H9 (cell line): Measurements from ENCODE around the gene NIM1K. TPM values are rescaled to one million over a fixed set of nuclear protein-coding genes. Genes with fewer than 3 reads are reported as not detected.

ENCODE experiments used
- DNase-seq: peaks from one replicate; pipeline ENCODE4 v3.0.0-alpha.2; 2017
- H2AFZ ChIP-seq: one replicate; pipeline ENCODE4 v1.6.1; 2013; ENCODE audit warnings: mild to moderate bottlenecking, low read length, control low read depth, moderate library complexity
- H2AK5ac ChIP-seq: 2 replicates; pipeline ENCODE4 v1.6.1; 2013; ENCODE audit warnings: low read length, control low read depth, mixed read lengths; ENCODE audit not compliant: insufficient read length
- H2BK120ac ChIP-seq: one replicate; pipeline ENCODE4 v1.6.1; 2013; ENCODE audit warnings: low read depth, mild to moderate bottlenecking, low read length, control low read depth, inconsistent platforms; ENCODE audit not compliant: poor library complexity, severe bottlenecking
- H2BK12ac ChIP-seq: 2 replicates; pipeline ENCODE4 v1.6.1; 2013; ENCODE audit warnings: low read length, control low read depth, mixed read lengths, low read depth; ENCODE audit not compliant: insufficient read length
- H2BK15ac ChIP-seq: 2 replicates; pipeline ENCODE4 v1.6.1; 2013; ENCODE audit warnings: low read depth, low read length, control low read depth
- H2BK20ac ChIP-seq: one replicate; pipeline ENCODE4 v1.6.1; 2013; ENCODE audit warnings: low read depth, mild to moderate bottlenecking, low read length, control low read depth, inconsistent platforms; ENCODE audit not compliant: poor library complexity, severe bottlenecking
- H2BK5ac ChIP-seq: 2 replicates; pipeline ENCODE4 v1.6.1; 2013; ENCODE audit warnings: low read length, control low read depth, mixed read lengths; ENCODE audit not compliant: insufficient read length
- H3K14ac ChIP-seq: 2 replicates; pipeline ENCODE4 v1.6.1; 2013; ENCODE audit warnings: low read length, control low read depth; ENCODE audit not compliant: insufficient read depth
- H3K18ac ChIP-seq: 2 replicates; pipeline ENCODE4 v1.6.1; 2013; ENCODE audit warnings: low read depth, mild to moderate bottlenecking, mixed read lengths, low read length, control low read depth; ENCODE audit not compliant: insufficient read length
- H3K23ac ChIP-seq: 2 replicates; pipeline ENCODE4 v1.6.1; 2013; ENCODE audit warnings: low read length, control low read depth, mixed read lengths, low read depth; ENCODE audit not compliant: insufficient read length
- H3K23me2 ChIP-seq: 2 replicates; pipeline ENCODE4 v1.6.1; 2013; ENCODE audit warnings: low read depth, mild to moderate bottlenecking, mixed read lengths, low read length, control low read depth; ENCODE audit not compliant: insufficient read length, poor library complexity, severe bottlenecking
- H3K27ac ChIP-seq: 2 replicates; pipeline ENCODE4 v1.5.1; 2013; ENCODE audit warnings: low read length, control low read depth, mixed read lengths, low read depth; ENCODE audit not compliant: insufficient read length
- H3K27me3 ChIP-seq: 2 replicates; pipeline ENCODE4 v1.6.1; 2013; ENCODE audit warnings: low read length, control low read depth, inconsistent platforms; ENCODE audit not compliant: insufficient read depth
- H3K4ac ChIP-seq: 2 replicates; pipeline ENCODE4 v1.6.1; 2013; ENCODE audit warnings: low read depth, mild to moderate bottlenecking, control low read depth, inconsistent platforms, low read length, moderate library complexity
- H3K4me1 ChIP-seq: 2 replicates; pipeline ENCODE4 v1.6.1; 2013; ENCODE audit warnings: low read length, control low read depth, inconsistent platforms; ENCODE audit not compliant: insufficient read depth
- H3K4me2 ChIP-seq: 2 replicates; pipeline ENCODE4 v1.6.1; 2013; ENCODE audit warnings: low read length, control low read depth, mixed read lengths; ENCODE audit not compliant: insufficient read length, insufficient read depth
- H3K56ac ChIP-seq: 2 replicates; pipeline ENCODE4 v1.6.1; 2013; ENCODE audit warnings: low read depth, mild to moderate bottlenecking, mixed read lengths, low read length, control low read depth; ENCODE audit not compliant: insufficient read length
- H3K79me1 ChIP-seq: 2 replicates; pipeline ENCODE4 v1.6.1; 2013; ENCODE audit warnings: low read depth, mild to moderate bottlenecking, moderate library complexity, low read length, control low read depth, inconsistent platforms; ENCODE audit not compliant: insufficient read depth, poor library complexity, severe bottlenecking
- H3K79me2 ChIP-seq: 2 replicates; pipeline ENCODE4 v1.6.1; 2013; ENCODE audit warnings: low read length, control low read depth, inconsistent platforms; ENCODE audit not compliant: insufficient read depth
- H3K9ac ChIP-seq: 2 replicates; pipeline ENCODE4 v1.6.1; 2013; ENCODE audit warnings: low read length, control low read depth, mixed read lengths; ENCODE audit not compliant: insufficient read length; ENCODE audit errors: extremely low read depth
- H3K9me3 ChIP-seq: one replicate; pipeline ENCODE4 v1.6.1; 2013; ENCODE audit warnings: low read depth, low read length, inconsistent platforms; ENCODE audit not compliant: control insufficient read depth
- H3T11ph ChIP-seq: one replicate; pipeline ENCODE4 v1.6.1; 2013; ENCODE audit warnings: mild to moderate bottlenecking, low read length, control low read depth, inconsistent platforms
- H4K20me1 ChIP-seq: one replicate; pipeline ENCODE4 v1.6.1; 2013; ENCODE audit not compliant: control insufficient read depth, insufficient read length, insufficient read depth
- H4K5ac ChIP-seq: 2 replicates; pipeline ENCODE4 v1.6.1; 2013; ENCODE audit warnings: low read depth, mild to moderate bottlenecking, mixed read lengths, low read length, control low read depth; ENCODE audit not compliant: insufficient read length
- H4K8ac ChIP-seq: replicated peaks from 2 replicates; pipeline ENCODE4 v1.6.1; 2013; ENCODE audit warnings: low read length, control low read depth, mixed read lengths, low read depth; ENCODE audit not compliant: insufficient read length
- H4K91ac ChIP-seq: 2 replicates; pipeline ENCODE4 v1.6.1; 2013; ENCODE audit warnings: low read depth, mild to moderate bottlenecking, moderate library complexity, mixed read lengths, low read length, control low read depth; ENCODE audit not compliant: insufficient read length
- H3K27ac Mint-ChIP-seq, 3 experiments: 2 replicates in 2 of 3; 3 replicates in 1 of 3; pipeline ENCODE4 v1.8.0; 2020 to 2021; ENCODE audit warnings: mixed read lengths in 3 of 3, mild to moderate bottlenecking in 1 of 3, moderate library complexity in 1 of 3
- H3K27me3 Mint-ChIP-seq: 2 replicates; pipeline ENCODE4 v1.8.0; 2021; ENCODE audit warnings: low read depth, mild to moderate bottlenecking, moderate library complexity, mixed read lengths
- H3K36me3 Mint-ChIP-seq, 3 experiments: 2 replicates in 2 of 3; 3 replicates in 1 of 3; pipeline ENCODE4 v1.8.0; 2020 to 2021; ENCODE audit warnings: low read depth in 3 of 3, mixed read lengths in 3 of 3; ENCODE audit not compliant: insufficient read depth in 1 of 3
- H3K4me1 Mint-ChIP-seq, 2 experiments: 2 replicates each; pipeline ENCODE4 v1.8.0; 2020; ENCODE audit warnings: mixed read lengths in 2 of 2
- H3K4me3 Mint-ChIP-seq, 2 experiments: 2 replicates in 1 of 2; 3 replicates in 1 of 2; pipeline ENCODE4 v1.8.0; 2020 to 2021; ENCODE audit warnings: mild to moderate bottlenecking in 2 of 2, mixed read lengths in 2 of 2, moderate library complexity in 1 of 2
- H3K9me3 Mint-ChIP-seq, 2 experiments: 2 replicates in 1 of 2; 3 replicates in 1 of 2; pipeline ENCODE4 v1.8.0; 2020; ENCODE audit warnings: mild to moderate bottlenecking in 2 of 2, mixed read lengths in 2 of 2, moderate library complexity in 1 of 2
- CTCF ChIP-seq: fragments of 200-600 bp; sonication (generic); conservative IDR thresholded peaks from 3 replicates; pipeline ENCODE4 v1.8.0; 2021; ENCODE audit warnings: antibody characterized with exemption, mild to moderate bottlenecking
- WGBS: extraction: QIAGEN DNeasy Blood & Tissue Kit; methylation state at CpG from one replicate; pipeline ENCODE4 v1.1.7; 2013; ENCODE audit warnings: missing lambda C conversion rate, low lambda C conversion rate, mixed read lengths; ENCODE audit not compliant: insufficient read length; ENCODE audit errors: extremely low coverage; 5-methylcytosine and 5-hydroxymethylcytosine counted together
- total RNA-seq: library from RNA; stranded (reverse); gene quantifications from 2 replicates; pipeline ENCODE4 v1.2.1, GENCODE V29; 2021

Gene NIM1K
- total RNA-seq, 1 experiment from 2014 or later = 0.07 TPM

- H3K9me3 Mint-ChIP-seq = no peaks in the 10 kb centered on the region
- H3K4me1 ChIP-seq = no peaks in the 10 kb centered on the region
Observed at GRCh38 chr5:43165323-43165722, 26.7 kb upstream of the NIM1K start.

More at GRCh38 chr5:43165323-43165722, 26.7 kb upstream of the NIM1K start:
- H3K27ac ChIP-seq = no peak overlapping the region
- no peak overlapping the region for H2BK12ac ChIP-seq
- no peak overlapping the region for H3K4me2 ChIP-seq
- no peak overlapping the region for H2BK120ac ChIP-seq
- no peak overlapping the region for H3K14ac ChIP-seq
- no peak overlapping the region for H2BK5ac ChIP-seq
- peaks cover 24 to 63% (median 37%) of the 10 kb centered on the region in 3 experiments; a peak in 6 of 7 replicates for H3K36me3 Mint-ChIP-seq
- H3K27me3 Mint-ChIP-seq = no peaks in the 10 kb centered on the region
- no CpG with 5 or more reads among the region's 1 CpG for WGBS
- no peak overlapping the region for H2AFZ ChIP-seq
- H3K4me1 Mint-ChIP-seq = peaks cover 7% of the 10 kb centered on the region in 2 experiments
- H4K5ac ChIP-seq = no peak overlapping the region
- no peak overlapping the region for H2AK5ac ChIP-seq
- no peak overlapping the region for H2BK15ac ChIP-seq
- no peaks in the 10 kb centered on the region for H3K79me1 ChIP-seq
- H4K8ac ChIP-seq = no peak overlapping the region
- H3K27ac Mint-ChIP-seq = no peak overlapping the region
- no peak overlapping the region for H3K9ac ChIP-seq
- no peak overlapping the region for H3K18ac ChIP-seq
- no peak overlapping the region for H3T11ph ChIP-seq
- H3K9me3 ChIP-seq = no peaks in the 10 kb centered on the region
- no peaks in the 10 kb centered on the region for H3K27me3 ChIP-seq
- no peak overlapping the region for H3K23ac ChIP-seq
- H4K91ac ChIP-seq = no peak overlapping the region
- H2BK20ac ChIP-seq = no peak overlapping the region
- no peak for DNase-seq
- TF ChIP-seq CTCF = no peak
- H4K20me1 ChIP-seq = no peaks in the 10 kb centered on the region
- H3K4ac ChIP-seq = no peak overlapping the region
- H3K79me2 ChIP-seq = no peaks in the 10 kb centered on the region
- no peak overlapping the region for H3K56ac ChIP-seq
- no peak overlapping the region for H3K4me3 Mint-ChIP-seq
- H3K23me2 ChIP-seq = no peaks in the 10 kb centered on the region
